Raji (cell line): Measurements from ENCODE around the gene R3HCC1L.

Experiments used
- POLR2A ChIP-seq: IDR thresholded peaks from 2 replicates; pipeline ENCODE4 v1.6.1; 2011; ENCODE audit warnings: low read depth, low read length, control low read depth; ENCODE audit not compliant: insufficient read depth

The R3HCC1L gene

GRCh38 chr10:98242823-98243222, 108.4 kb downstream of the R3HCC1L start:
- TF ChIP-seq POLR2A, result no peak

- TF ChIP-seq POLR2A, result no peak
Observed at GRCh38 chr10:98244141-98244540, 109.7 kb downstream of the R3HCC1L start.

- no peak for TF ChIP-seq POLR2A
Observed at GRCh38 chr10:98244586-98244985, 110.1 kb downstream of the R3HCC1L start.

- no peak for TF ChIP-seq POLR2A
Observed at GRCh38 chr10:98246911-98247805, 112.7 kb downstream of the R3HCC1L start.

GRCh38 chr10:98248018-98248417, 113.6 kb downstream of the R3HCC1L start:
- TF ChIP-seq POLR2A, result no peak

- no peak for TF ChIP-seq POLR2A
Observed at GRCh38 chr10:98249134-98249533, 114.7 kb downstream of the R3HCC1L start.

GRCh38 chr10:98251399-98251798, 116.9 kb downstream of the R3HCC1L start:
- TF ChIP-seq POLR2A, result no peak

GRCh38 chr10:98252464-98252863, 118.0 kb downstream of the R3HCC1L start:
- no peak for TF ChIP-seq POLR2A

- no peak for TF ChIP-seq POLR2A
Observed at GRCh38 chr10:98253499-98253898, 119.0 kb downstream of the R3HCC1L start.

- TF ChIP-seq POLR2A, result no peak
Observed at GRCh38 chr10:98254234-98254974, 119.9 kb downstream of the R3HCC1L start.

- TF ChIP-seq POLR2A, result no peak
Observed at GRCh38 chr10:98255146-98255877, 120.9 kb downstream of the R3HCC1L start.

GRCh38 chr10:98256692-98257091, 122.2 kb downstream of the R3HCC1L start:
- TF ChIP-seq POLR2A, result no peak

GRCh38 chr10:98257198-98257597, 122.7 kb downstream of the R3HCC1L start:
- no peak for TF ChIP-seq POLR2A

GRCh38 chr10:98257961-98258360, 123.5 kb downstream of the R3HCC1L start:
- TF ChIP-seq POLR2A, result no peak

GRCh38 chr10:98258683-98259454, 124.4 kb downstream of the R3HCC1L start:
- no peak for TF ChIP-seq POLR2A

GRCh38 chr10:98259606-98260315, 125.3 kb downstream of the R3HCC1L start:
- no peak for TF ChIP-seq POLR2A
